NCI-H526 treated with DMSO at 0.1 percent for 48 hours (cell line): ENCODE data around the gene SEC14L1.

Experiments
- DNase-seq: peaks from one replicate; lab custom pipeline; 2025; lab: John Stamatoyannopoulos, UW

SEC14L1 gene

GRCh38 chr17:77163511-77164280 lies 22.9 kb downstream of the SEC14L1 start:
- no peak for DNase-seq

- no peak for DNase-seq
Observed at GRCh38 chr17:77164483-77165091, 23.8 kb downstream of the SEC14L1 start.

GRCh38 chr17:77165577-77165976 lies 24.8 kb downstream of the SEC14L1 start:
- DNase-seq, result no peak

GRCh38 chr17:77167472-77168306 lies 26.9 kb downstream of the SEC14L1 start:
- DNase-seq, result no peak

- DNase-seq, result no peak
Observed at GRCh38 chr17:77173104-77173503, 32.3 kb downstream of the SEC14L1 start.

GRCh38 chr17:77174928-77175661 lies 34.3 kb downstream of the SEC14L1 start:
- no peak for DNase-seq

GRCh38 chr17:77177002-77177741 lies 36.4 kb downstream of the SEC14L1 start:
- DNase-seq, result no peak

- DNase-seq, result no peak
Observed at GRCh38 chr17:77178050-77178449, 37.3 kb downstream of the SEC14L1 start.

GRCh38 chr17:77178563-77178962 lies 37.8 kb downstream of the SEC14L1 start:
- DNase-seq, result no peak

GRCh38 chr17:77180503-77181357 lies 40.0 kb downstream of the SEC14L1 start:
- DNase-seq, result no peak

- no peak for DNase-seq
Observed at GRCh38 chr17:77182205-77183172, 41.7 kb downstream of the SEC14L1 start.

GRCh38 chr17:77184474-77184873 lies 43.7 kb downstream of the SEC14L1 start:
- no peak for DNase-seq

GRCh38 chr17:77185137-77185536 lies 44.4 kb downstream of the SEC14L1 start:
- no peak for DNase-seq

GRCh38 chr17:77186141-77186604 lies 45.4 kb downstream of the SEC14L1 start:
- DNase-seq, result no peak

- DNase-seq, result no peak
Observed at GRCh38 chr17:77188084-77189066, 47.6 kb downstream of the SEC14L1 start.

- no peak for DNase-seq
Observed at GRCh38 chr17:77189148-77189547, 48.4 kb downstream of the SEC14L1 start.

- DNase-seq, result no peak
Observed at GRCh38 chr17:77190576-77190975, 49.8 kb downstream of the SEC14L1 start.

GRCh38 chr17:77191244-77191643 lies 50.5 kb downstream of the SEC14L1 start:
- no peak for DNase-seq
